HFFc6 (cell line): ENCODE data around the gene MFSD1. TPM values are rescaled to one million over a fixed set of nuclear protein-coding genes. Genes with fewer than 3 reads are reported as not detected.

Experiments
- DNase-seq: peaks from one replicate; pipeline ENCODE4 v3.0.0-alpha.2; 2018
- H3K27ac Mint-ChIP-seq: 2 replicates; pipeline ENCODE4 v1.8.0; 2020; ENCODE audit warnings: mild to moderate bottlenecking, mixed read lengths
- H3K27me3 Mint-ChIP-seq: 2 replicates; pipeline ENCODE4 v1.8.0; 2021; ENCODE audit warnings: mild to moderate bottlenecking, moderate library complexity, mixed read lengths; ENCODE audit not compliant: insufficient read depth
- H3K36me3 Mint-ChIP-seq: 2 replicates; pipeline ENCODE4 v1.8.0; 2021; ENCODE audit warnings: low read depth, mixed read lengths
- H3K4me1 Mint-ChIP-seq: 2 replicates; pipeline ENCODE4 v1.8.0; 2020; ENCODE audit warnings: low read depth, mixed read lengths
- H3K4me3 Mint-ChIP-seq: 2 replicates; pipeline ENCODE4 v1.8.0; 2020; ENCODE audit warnings: mild to moderate bottlenecking, moderate library complexity, mixed read lengths
- H3K9me3 Mint-ChIP-seq: 2 replicates; pipeline ENCODE4 v1.8.0; 2020; ENCODE audit warnings: mild to moderate bottlenecking, mixed read lengths
- total RNA-seq, 6 experiments: library from RNA; stranded (reverse); fragmentation: NEBNext Ultra II Directional; extraction: Animal tissue kit (Norgen Biotek cat#: 25700); gene quantifications; 2 replicates in 1 of 6; 3 replicates in 5 of 6; pipeline ENCODE4 v1.2.3, GENCODE V29; 2021
- TF ChIP-seq, protein P1 (sequence below): fragments of 200-600 bp; sonication (generic); IDR thresholded peaks from 2 replicates; pipeline ENCODE4 v1.5.0; 2021; ENCODE audit warnings: antibody characterized with exemption, mild to moderate bottlenecking

Gene MFSD1
- total RNA-seq, 6 experiments from 2014 or later: 61.6 to 75.4 (median 68.8) TPM

DNA sequence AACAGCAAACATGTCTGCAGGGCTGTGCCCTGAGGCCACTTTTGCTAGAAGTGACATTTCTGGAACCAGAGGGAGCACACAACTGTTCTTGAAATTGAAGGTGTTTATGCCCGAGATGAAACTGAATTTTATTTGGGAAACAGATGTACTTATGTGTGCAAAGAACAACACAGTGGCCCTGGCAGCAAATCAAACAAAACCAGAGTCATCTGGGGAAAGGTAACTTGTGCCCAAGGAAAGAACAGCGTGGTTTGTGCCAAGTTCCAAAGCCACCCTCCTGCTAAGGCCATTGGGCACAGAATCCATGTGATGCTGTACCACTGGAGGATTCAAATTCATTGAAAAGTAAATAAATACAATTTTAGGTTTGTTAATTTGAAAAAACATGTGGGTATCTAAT is 38.4 kb upstream of the MFSD1 start:
- TF ChIP-seq, protein P1, sequence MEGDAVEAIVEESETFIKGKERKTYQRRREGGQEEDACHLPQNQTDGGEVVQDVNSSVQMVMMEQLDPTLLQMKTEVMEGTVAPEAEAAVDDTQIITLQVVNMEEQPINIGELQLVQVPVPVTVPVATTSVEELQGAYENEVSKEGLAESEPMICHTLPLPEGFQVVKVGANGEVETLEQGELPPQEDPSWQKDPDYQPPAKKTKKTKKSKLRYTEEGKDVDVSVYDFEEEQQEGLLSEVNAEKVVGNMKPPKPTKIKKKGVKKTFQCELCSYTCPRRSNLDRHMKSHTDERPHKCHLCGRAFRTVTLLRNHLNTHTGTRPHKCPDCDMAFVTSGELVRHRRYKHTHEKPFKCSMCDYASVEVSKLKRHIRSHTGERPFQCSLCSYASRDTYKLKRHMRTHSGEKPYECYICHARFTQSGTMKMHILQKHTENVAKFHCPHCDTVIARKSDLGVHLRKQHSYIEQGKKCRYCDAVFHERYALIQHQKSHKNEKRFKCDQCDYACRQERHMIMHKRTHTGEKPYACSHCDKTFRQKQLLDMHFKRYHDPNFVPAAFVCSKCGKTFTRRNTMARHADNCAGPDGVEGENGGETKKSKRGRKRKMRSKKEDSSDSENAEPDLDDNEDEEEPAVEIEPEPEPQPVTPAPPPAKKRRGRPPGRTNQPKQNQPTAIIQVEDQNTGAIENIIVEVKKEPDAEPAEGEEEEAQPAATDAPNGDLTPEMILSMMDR: no peak
- no peak for DNase-seq
- Mint-ChIP-seq H3K4me3 (no peak overlapping the region), H3K4me1 (peaks cover 7% of the 10 kb centered on the region), H3K27ac (no peak overlapping the region), H3K27me3 (no peaks in the 10 kb centered on the region; the same call in 1 of the 2 replicates), H3K36me3 (no peaks in the 10 kb centered on the region), H3K9me3 (no peaks in the 10 kb centered on the region)

DNA sequence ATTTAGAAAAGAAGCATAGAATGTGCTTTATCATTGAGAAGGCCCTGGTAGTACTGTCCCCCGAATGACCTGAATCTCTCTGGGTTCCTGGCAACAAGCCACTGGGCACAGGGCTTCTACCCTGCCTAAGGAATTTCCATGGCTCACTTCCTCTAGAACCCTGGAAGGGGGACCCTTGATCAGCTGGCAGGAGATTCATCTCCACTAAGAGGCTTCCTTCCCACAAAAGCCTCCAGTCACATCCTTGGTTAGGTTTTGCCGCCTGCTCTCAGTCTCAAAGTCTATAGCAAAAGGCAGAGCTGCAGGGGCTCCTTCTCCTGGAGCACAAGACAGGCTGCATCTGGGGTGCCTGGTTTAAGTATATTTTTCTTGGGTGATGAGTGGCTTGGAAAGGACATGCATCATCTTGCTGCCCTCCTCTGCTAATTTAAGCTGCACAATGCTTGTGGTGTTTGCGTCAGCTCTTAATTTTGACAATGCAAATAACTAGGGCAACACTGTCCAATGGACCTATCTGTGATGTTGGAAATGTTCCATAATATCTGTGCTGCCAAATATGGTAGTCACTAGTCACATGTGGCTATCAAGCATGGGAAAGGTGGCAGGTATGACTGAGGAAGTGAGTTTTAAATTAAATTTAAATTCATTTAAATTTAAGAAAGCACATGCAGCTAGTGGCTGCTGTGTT is 36.2 kb upstream of the MFSD1 start:
- H3K27me3 Mint-ChIP-seq: no peaks in the 10 kb centered on the region; the same call in 1 of the 2 replicates
- TF ChIP-seq, protein P1: no peak
- H3K27ac Mint-ChIP-seq: no peak overlapping the region
- no peak for DNase-seq
- H3K9me3 Mint-ChIP-seq: no peaks in the 10 kb centered on the region
- no peaks in the 10 kb centered on the region for H3K36me3 Mint-ChIP-seq
- no peak overlapping the region for H3K4me3 Mint-ChIP-seq
- peaks cover 29% of the 10 kb centered on the region for H3K4me1 Mint-ChIP-seq

GRCh38 chr3:158766364-158766763 is 35.5 kb upstream of the MFSD1 start:
- TF ChIP-seq, protein P1: no peak
- Mint-ChIP-seq H3K27me3 (no peaks in the 10 kb centered on the region; the same call in 1 of the 2 replicates), H3K36me3 (no peaks in the 10 kb centered on the region), H3K4me1 (peaks cover 31% of the 10 kb centered on the region), H3K27ac (no peak overlapping the region), H3K4me3 (no peak overlapping the region), H3K9me3 (no peaks in the 10 kb centered on the region)
- DNase-seq: no peak

DNA sequence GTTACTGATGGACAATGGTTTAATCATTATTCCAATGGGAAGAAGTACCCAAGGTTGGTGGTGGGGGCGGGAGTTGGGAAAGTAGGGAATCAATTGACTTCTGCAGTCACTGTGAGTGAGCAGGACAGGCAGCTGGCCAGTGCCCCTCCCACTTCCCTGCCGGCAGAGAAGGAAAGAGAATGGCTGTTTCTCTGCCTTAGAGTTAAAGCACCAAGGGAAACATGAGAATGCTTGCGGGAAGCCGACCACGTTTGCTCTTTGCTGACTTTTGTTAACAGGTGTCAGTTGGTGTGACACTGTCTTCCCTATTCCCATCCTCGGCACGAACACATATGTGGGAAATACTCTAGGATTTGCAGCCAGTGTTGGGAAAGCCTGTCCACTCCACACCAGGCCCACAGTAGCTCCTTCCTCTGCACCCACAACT is 33.5 kb upstream of the MFSD1 start:
- DNase-seq: peak; percentile 45
- peak overlapping the region; percentile 82 for H3K27ac Mint-ChIP-seq
- no peaks in the 10 kb centered on the region; the same call in 1 of the 2 replicates for H3K27me3 Mint-ChIP-seq
- peak overlapping the region; percentile 85 for H3K4me3 Mint-ChIP-seq
- H3K9me3 Mint-ChIP-seq: no peaks in the 10 kb centered on the region
- H3K4me1 Mint-ChIP-seq: peaks cover 31% of the 10 kb centered on the region
- H3K36me3 Mint-ChIP-seq: no peaks in the 10 kb centered on the region
- TF ChIP-seq, protein P1: no peak

- Mint-ChIP-seq H3K4me3 (peak overlapping the region; percentile 85), H3K4me1 (peaks cover 31% of the 10 kb centered on the region)
These were observed 32.8 kb upstream of the MFSD1 start for GRCh38 chr3:158768881-158769543.

More at GRCh38 chr3:158768881-158769543, 32.8 kb upstream of the MFSD1 start:
- H3K9me3 Mint-ChIP-seq: no peaks in the 10 kb centered on the region
- H3K27me3 Mint-ChIP-seq: no peaks in the 10 kb centered on the region; the same call in 1 of the 2 replicates
- TF ChIP-seq, protein P1: no peak
- peak overlapping the region; percentile 82 for H3K27ac Mint-ChIP-seq
- no peaks in the 10 kb centered on the region for H3K36me3 Mint-ChIP-seq
- peak; percentile 89 for DNase-seq
